GM12891 (cell line): ENCODE data around the gene PRCD.

Experiments used
- POLR2A ChIP-seq: IDR thresholded peaks from 2 replicates; pipeline ENCODE4 v1.6.1; 2011; ENCODE audit warnings: low read depth, low read length, control low read depth
- POLR2AphosphoS5 ChIP-seq: IDR thresholded peaks from 2 replicates; pipeline ENCODE4 v1.6.1; 2011; ENCODE audit warnings: low read depth, low read length, control low read depth
- POU2F2 ChIP-seq: IDR thresholded peaks from 2 replicates; pipeline ENCODE4 v1.6.1; 2011; ENCODE audit warnings: low read depth, mild to moderate bottlenecking, control low read depth, low read length, moderate library complexity
- TAF1 ChIP-seq: IDR thresholded peaks from 2 replicates; pipeline ENCODE4 v1.6.1; 2011; ENCODE audit warnings: low read depth, low read length, control low read depth

DNA sequence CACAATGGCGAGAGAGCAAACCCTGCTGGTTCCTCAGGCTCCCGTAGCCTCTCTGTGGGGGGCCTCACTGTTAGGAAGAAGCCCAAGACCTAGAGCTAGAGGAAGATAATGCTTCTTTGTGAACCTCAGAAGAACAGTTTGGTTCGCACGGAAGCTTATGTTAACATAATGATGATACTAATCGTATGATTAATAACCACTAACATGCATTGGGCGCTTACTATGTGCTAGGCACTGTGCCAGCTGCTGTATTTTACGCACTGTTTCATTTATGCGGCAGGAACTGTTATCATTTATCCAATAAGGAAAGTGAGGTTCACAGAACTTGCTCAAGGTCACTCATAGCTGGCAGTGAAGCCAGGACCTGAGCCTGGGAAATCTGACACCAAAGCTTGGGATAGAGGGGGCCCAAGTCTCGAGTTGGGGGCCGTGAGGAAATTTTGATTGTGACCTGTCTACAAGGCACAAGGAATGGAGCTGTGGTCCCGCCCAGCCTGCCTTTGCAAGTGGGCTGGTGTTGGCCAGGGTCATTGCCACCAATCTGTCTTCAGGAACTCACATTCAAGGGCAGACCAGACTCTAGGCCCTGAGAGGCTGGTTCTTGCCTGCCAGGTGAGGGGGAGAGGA is 6.8 kb downstream of the PRCD start:
- no peak for TF ChIP-seq TAF1
- TF ChIP-seq POLR2AphosphoS5, result no peak
- no peak for TF ChIP-seq POLR2A
- TF ChIP-seq POU2F2, result no peak
